DMS 273 (cell line): ENCODE measurements around the gene CH25H.

ENCODE experiments used
- DNase-seq: peaks from one replicate; lab custom pipeline; 2025; ENCODE audit not compliant: unreplicated experiment; lab: John Stamatoyannopoulos, UW

Gene CH25H

GRCh38 chr10:89159761-89160160 lies 47.4 kb downstream of the CH25H start:
- DNase-seq, result no peak

- no peak for DNase-seq
Measured at GRCh38 chr10:89159316-89159715, 47.8 kb downstream of the CH25H start.

GRCh38 chr10:89158446-89158845 lies 48.7 kb downstream of the CH25H start:
- DNase-seq, result no peak

GRCh38 chr10:89156161-89156835 lies 50.8 kb downstream of the CH25H start:
- no peak for DNase-seq
